Urinary bladder (tissue), 4 donors: ENCODE data around the gene BEND3. TPM values are rescaled to one million over a fixed set of nuclear protein-coding genes. Genes with fewer than 3 reads are reported as not detected.
A peak's percentile ranks its signal among the peaks of the same experiment; 100 is the strongest.
"Not testable (repeated sequence)": the region's sequence is repeated elsewhere in the genome, so short reads cannot be mapped to it uniquely, and the experiment has no call there.

Experiments used
- DNase-seq: peaks from one replicate; pipeline ENCODE4 v3.0.0-alpha.2; 2015; ENCODE audit errors: extremely low spot score
- H3K27ac ChIP-seq: one replicate; pipeline ENCODE4 v1.5.1; 2013; ENCODE audit warnings: low read depth, mild to moderate bottlenecking, moderate library complexity
- H3K36me3 ChIP-seq: one replicate; pipeline ENCODE4 v1.6.1; 2013; ENCODE audit warnings: mild to moderate bottlenecking, moderate library complexity; ENCODE audit not compliant: insufficient read depth
- H3K4me1 ChIP-seq: one replicate; pipeline ENCODE4 v1.6.1; 2013; ENCODE audit warnings: mild to moderate bottlenecking, moderate library complexity; ENCODE audit not compliant: insufficient read depth
- H3K4me3 ChIP-seq: one replicate; pipeline ENCODE4 v1.5.1; 2013; ENCODE audit warnings: low read depth, low read length
- WGBS: extraction: QIAGEN DNeasy Blood & Tissue Kit; methylation state at CpG from one replicate; pipeline ENCODE4 v1.1.7; 2013; 5-methylcytosine and 5-hydroxymethylcytosine counted together
- polyA plus RNA-seq: library from polyadenylated mRNA; stranded (reverse); fragments of 200-250 nt; gene quantifications from one replicate; pipeline ENCODE4 v1.2.3, GENCODE V29; 2013
- total RNA-seq: library from RNA; depleted of rRNA; stranded (reverse); fragments of >200 nt; gene quantifications from one replicate; pipeline ENCODE4 v1.2.3, GENCODE V29; 2014
- donor health status: healthy with polysubstance abuse.
- donor health status: healthy.

BEND3 gene
- total and polyA plus RNA-seq, 2 donors, result 1.0 to 3.0 TPM

GRCh38 chr6:107129370-107129925, 14.1 kb upstream of the BEND3 start:
- Histone ChIP-seq H3K27ac (no peak overlapping the region), H3K36me3 (no peaks in the 10 kb centered on the region), H3K4me1 (no peaks in the 10 kb centered on the region), H3K4me3 (no peak overlapping the region)
- WGBS, result 62% methylated on average over 9 of the region's 9 CpGs
- DNase-seq, result no peak

GRCh38 chr6:107128577-107128976, 13.3 kb upstream of the BEND3 start:
- Histone ChIP-seq H3K27ac (no peak overlapping the region), H3K4me3 (no peak overlapping the region), H3K36me3 (no peaks in the 10 kb centered on the region), H3K4me1 (no peaks in the 10 kb centered on the region)
- WGBS, result 85% methylated on average over 2 of the region's 2 CpGs
- no peak for DNase-seq

GRCh38 chr6:107128175-107128574, 12.9 kb upstream of the BEND3 start:
- Histone ChIP-seq H3K36me3 (no peaks in the 10 kb centered on the region), H3K4me3 (no peak overlapping the region), H3K27ac (no peak overlapping the region), H3K4me1 (no peaks in the 10 kb centered on the region)
- WGBS, result 75% methylated on average over 1 of the region's 1 CpG
- no peak for DNase-seq

- Histone ChIP-seq H3K4me1 (no peaks in the 10 kb centered on the region), H3K27ac (no peak overlapping the region), H3K36me3 (no peaks in the 10 kb centered on the region), H3K4me3 (no peak overlapping the region)
- DNase-seq, result no peak
- WGBS, result 91% methylated on average over 5 of the region's 5 CpGs
These were observed 10.5 kb upstream of the BEND3 start for GRCh38 chr6:107125771-107126170.

- 51% methylated on average over 4 of the region's 4 CpGs for WGBS
- H3K4me1 ChIP-seq, result no peaks in the 10 kb centered on the region
- no peak overlapping the region for H3K27ac ChIP-seq
- H3K36me3 ChIP-seq, result no peaks in the 10 kb centered on the region
- no peak overlapping the region for H3K4me3 ChIP-seq
- DNase-seq, result no peak
These were observed 9.6 kb upstream of the BEND3 start for GRCh38 chr6:107124934-107125348.

GRCh38 chr6:107123501-107123900, 8.2 kb upstream of the BEND3 start:
- H3K4me1 ChIP-seq, result no peaks in the 10 kb centered on the region
- no peak for DNase-seq
- no peak overlapping the region for H3K4me3 ChIP-seq
- no peaks in the 10 kb centered on the region for H3K36me3 ChIP-seq
- 91% methylated on average over 6 of the region's 6 CpGs for WGBS
- no peak overlapping the region for H3K27ac ChIP-seq

GRCh38 chr6:107122748-107123147, 7.4 kb upstream of the BEND3 start:
- 90% methylated on average over 4 of the region's 4 CpGs for WGBS
- H3K4me3 ChIP-seq, result no peak overlapping the region
- no peak overlapping the region for H3K27ac ChIP-seq
- DNase-seq, result no peak
- H3K36me3 ChIP-seq, result no peaks in the 10 kb centered on the region
- no peaks in the 10 kb centered on the region for H3K4me1 ChIP-seq

- 82% methylated on average over 8 of the region's 8 CpGs for WGBS
- H3K4me1 ChIP-seq, result no peaks in the 10 kb centered on the region
- H3K27ac ChIP-seq, result no peak overlapping the region
- H3K36me3 ChIP-seq, result no peaks in the 10 kb centered on the region
- H3K4me3 ChIP-seq, result no peak overlapping the region
- no peak for DNase-seq
These were observed 6.7 kb upstream of the BEND3 start for GRCh38 chr6:107121964-107122495.

- WGBS, result 92% methylated on average over 6 of the region's 6 CpGs
- H3K4me3 ChIP-seq, result no peak overlapping the region
- H3K27ac ChIP-seq, result no peak overlapping the region
- H3K36me3 ChIP-seq, result no peaks in the 10 kb centered on the region
- no peaks in the 10 kb centered on the region for H3K4me1 ChIP-seq
- DNase-seq, result no peak
These were observed 6.0 kb upstream of the BEND3 start for GRCh38 chr6:107121266-107121665.

- WGBS, result 79% methylated on average over 4 of the region's 4 CpGs
- DNase-seq, result no peak
- Histone ChIP-seq H3K27ac (no peak overlapping the region), H3K4me3 (no peak overlapping the region), H3K4me1 (no peaks in the 10 kb centered on the region), H3K36me3 (no peaks in the 10 kb centered on the region)
These were observed 5.1 kb upstream of the BEND3 start for GRCh38 chr6:107120404-107120803.

GRCh38 chr6:107118976-107119375, 3.7 kb upstream of the BEND3 start:
- Histone ChIP-seq H3K27ac (no peak overlapping the region), H3K4me1 (no peaks in the 10 kb centered on the region), H3K4me3 (no peak overlapping the region), H3K36me3 (no peaks in the 10 kb centered on the region)
- DNase-seq, result no peak
- WGBS, result 81% methylated on average over 2 of the region's 2 CpGs

GRCh38 chr6:107118540-107118939, 3.2 kb upstream of the BEND3 start:
- not testable (repeated sequence) for H3K4me3 ChIP-seq
- 87% methylated on average over 9 of the region's 9 CpGs for WGBS

GRCh38 chr6:107116931-107117330, 1.6 kb upstream of the BEND3 start:
- WGBS, result 32% methylated on average over 7 of the region's 7 CpGs
- no peak for DNase-seq
- Histone ChIP-seq H3K36me3 (no peaks in the 10 kb centered on the region), H3K4me1 (no peaks in the 10 kb centered on the region), H3K27ac (no peak overlapping the region), H3K4me3 (no peak overlapping the region)

More at GRCh38 chr6:107118540-107118939, 3.2 kb upstream of the BEND3 start:
- H3K4me1 ChIP-seq, H3K36me3 ChIP-seq, H3K27ac ChIP-seq, DNase-seq: not testable (repeated sequence)

- 5% methylated on average over 15 of the region's 15 CpGs for WGBS
- H3K4me3 ChIP-seq, result peak overlapping the region; percentile 94
- H3K36me3 ChIP-seq, result no peaks in the 10 kb centered on the region
- no peaks in the 10 kb centered on the region for H3K4me1 ChIP-seq
- DNase-seq, result no peak
- H3K27ac ChIP-seq, result no peak overlapping the region
These were observed 1.1 kb upstream of the BEND3 start for GRCh38 chr6:107116328-107116892.
